ENCODE data around the gene FOXO6.

GRCh38 chr1:41394959-41395956, 34.0 kb downstream of the FOXO6 start:
- TF ChIP-seq SMARCC2 (IDR thresholded peaks at IDR 0.05; ENCODE audit: low read depth): no peak
- TF ChIP-seq POLR2AphosphoS5 (IDR thresholded peaks at IDR 0.05; ENCODE audit: control insufficient read depth, insufficient read depth, low read depth, low read length): no peak
- no peak for TF ChIP-seq REST (IDR thresholded peaks at IDR 0.05; ENCODE audit: borderline replicate concordance)
- TF ChIP-seq REST (CRISPR knock-in tag; IDR thresholded peaks at IDR 0.05; ENCODE audit: low read depth): no peak
- no peak for TF ChIP-seq ZNF232 (CRISPR knock-in tag; IDR thresholded peaks at IDR 0.05)
- no peak for TF ChIP-seq CTCF (IDR thresholded peaks at IDR 0.05 in 2 of 3, conservative IDR thresholded peaks at IDR 0.05 in 1 of 3; ENCODE audit: insufficient read depth in 2 of 3, low read depth in 1 of 3, low read length in 3 of 3)
- TF ChIP-seq MAZ (CRISPR knock-in tag; conservative IDR thresholded peaks at IDR 0.05 in 1 of 2, IDR thresholded peaks at IDR 0.05 in 1 of 2): no peak
- TF ChIP-seq CBX2 (IDR thresholded peaks at IDR 0.05; ENCODE audit: insufficient read depth, low read length, poor library complexity, severe bottlenecking): no peak
- no peak for TF ChIP-seq CHD2 (IDR thresholded peaks at IDR 0.05; ENCODE audit: low read depth, low read length)
- TF ChIP-seq POLR2G (IDR thresholded peaks at IDR 0.05; ENCODE audit: low read depth, low read length): no peak
- no peak for TF ChIP-seq PCBP1 (IDR thresholded peaks at IDR 0.05; ENCODE audit: low read depth, low read length, poor library complexity, severe bottlenecking)

Measured in K562 (cell line).